ENCODE results near the gene HOXB9. TPM values are rescaled to one million over a fixed set of nuclear protein-coding genes. Genes with fewer than 3 reads are reported as not detected.
A peak's percentile ranks its signal among the peaks of the same experiment; 100 is the strongest.

HOXB9 gene
- total and polyA plus RNA-seq, 2 donors (not counting 1 experiment from before 2014, with no cell fraction given): not detected

GRCh38 chr17:48631693-48632578 is 5.8 kb upstream of the HOXB9 start:
- no peak overlapping the region for H2AFZ ChIP-seq (ENCODE audit: low read length)
- H3K27me3 ChIP-seq (ENCODE audit: control insufficient read depth, insufficient read depth, low read length): peaks cover 96% of the 10 kb centered on the region
- H3K9ac ChIP-seq (ENCODE audit: insufficient read depth, low read length): no peak overlapping the region
- no peak for DNase-seq (ENCODE audit: low read depth in 2 of 2)
- H3K79me2 ChIP-seq (ENCODE audit: control insufficient read depth, insufficient read depth, low read length): no peaks in the 10 kb centered on the region
- no peak overlapping the region for H3K4me2 ChIP-seq (ENCODE audit: extremely low read depth, insufficient read depth, low read length)
- H3K9me3 ChIP-seq (ENCODE audit: control insufficient read depth, insufficient read depth, low read depth, low read length): no peaks in the 10 kb centered on the region
- no peaks in the 10 kb centered on the region for H3K36me3 ChIP-seq (ENCODE audit: control insufficient read depth, insufficient read depth, low read length)
- no peak overlapping the region for H3K27ac ChIP-seq (ENCODE audit: insufficient read depth, low read length)
- H3K4me1 ChIP-seq (ENCODE audit: control insufficient read depth, extremely low read depth, insufficient read depth, low read length): no peaks in the 10 kb centered on the region
- H3K4me3 ChIP-seq (replicated peaks in 1 of 4; ENCODE audit: control extremely low read depth in 1 of 4, insufficient read depth in 1 of 4, low read depth in 3 of 4, low read length in 4 of 4): no peak overlapping the region
- TF ChIP-seq CTCF (conservative IDR thresholded peaks at IDR 0.05 in 1 of 2, IDR thresholded peaks at IDR 0.05 in 1 of 2; ENCODE audit: low read depth in 1 of 2, low read length in 2 of 2) (no peak), EZH2 (IDR thresholded peaks at IDR 0.05; ENCODE audit: low read length, missing control alignments) (no peak)
- no peaks in the 10 kb centered on the region for H4K20me1 ChIP-seq (ENCODE audit: control insufficient read depth, extremely low read depth, insufficient read depth, low read length)

GRCh38 chr17:48630925-48631692 is 5.0 kb upstream of the HOXB9 start:
- H3K27me3 ChIP-seq (ENCODE audit: control insufficient read depth, insufficient read depth, low read length): peaks cover 97% of the 10 kb centered on the region
- no peaks in the 10 kb centered on the region for H3K36me3 ChIP-seq (ENCODE audit: control insufficient read depth, insufficient read depth, low read length)
- no peaks in the 10 kb centered on the region for H3K4me1 ChIP-seq (ENCODE audit: control insufficient read depth, extremely low read depth, insufficient read depth, low read length)
- no peaks in the 10 kb centered on the region for H4K20me1 ChIP-seq (ENCODE audit: control insufficient read depth, extremely low read depth, insufficient read depth, low read length)
- no peak for DNase-seq (ENCODE audit: low read depth in 2 of 2)
- no peaks in the 10 kb centered on the region for H3K79me2 ChIP-seq (ENCODE audit: control insufficient read depth, insufficient read depth, low read length)
- no peak overlapping the region for H3K27ac ChIP-seq (ENCODE audit: insufficient read depth, low read length)
- no peaks in the 10 kb centered on the region for H3K9me3 ChIP-seq (ENCODE audit: control insufficient read depth, insufficient read depth, low read depth, low read length)
- TF ChIP-seq CTCF (conservative IDR thresholded peaks at IDR 0.05 in 1 of 2, IDR thresholded peaks at IDR 0.05 in 1 of 2; ENCODE audit: low read depth in 1 of 2, low read length in 2 of 2) (no peak), EZH2 (IDR thresholded peaks at IDR 0.05; ENCODE audit: low read length, missing control alignments) (peak; percentile 49)
- H3K4me3 ChIP-seq (replicated peaks in 1 of 4; ENCODE audit: control extremely low read depth in 1 of 4, insufficient read depth in 1 of 4, low read depth in 3 of 4, low read length in 4 of 4): no peak overlapping the region
- no peak overlapping the region for H2AFZ ChIP-seq (ENCODE audit: low read length)
- no peak overlapping the region for H3K4me2 ChIP-seq (ENCODE audit: extremely low read depth, insufficient read depth, low read length)
- H3K9ac ChIP-seq (ENCODE audit: insufficient read depth, low read length): no peak overlapping the region

Data from fibroblast of lung (primary cell).